Stimulated activated naive CD8-positive, alpha-beta T cell treated with anti-CD3 and anti-CD28 coated beads, Interleukin-15, Interleukin-2, amounts not matched to agents 100 U/mL and 50 U/mL, for 24 hours (primary cell): ENCODE results near the gene RETREG1.
A peak's percentile ranks its signal among the peaks of the same experiment; 100 is the strongest.
"Not testable (repeated sequence)": the region's sequence is repeated elsewhere in the genome, so short reads cannot be mapped to it uniquely, and the experiment has no call there.

Experiments used
- ATAC-seq: fragments of 150-1000 bp; cut with Tn5 transposase; one replicate; pipeline ENCODE4 v1.10.0; 2021
- DNase-seq: peaks from one replicate; pipeline ENCODE4 v3.0.0; 2021

RETREG1 gene

GRCh38 chr5:16552666-16553343, 64.0 kb downstream of the RETREG1 start:
- DNase-seq (peak; percentile 71), ATAC-seq (peak; percentile 80)

GRCh38 chr5:16551628-16552027, 65.2 kb downstream of the RETREG1 start:
- ATAC-seq (no peak), DNase-seq (no peak)

GRCh38 chr5:16550316-16550952, 66.4 kb downstream of the RETREG1 start:
- DNase-seq (peak; percentile 46), ATAC-seq (peak; percentile 51)

DNA sequence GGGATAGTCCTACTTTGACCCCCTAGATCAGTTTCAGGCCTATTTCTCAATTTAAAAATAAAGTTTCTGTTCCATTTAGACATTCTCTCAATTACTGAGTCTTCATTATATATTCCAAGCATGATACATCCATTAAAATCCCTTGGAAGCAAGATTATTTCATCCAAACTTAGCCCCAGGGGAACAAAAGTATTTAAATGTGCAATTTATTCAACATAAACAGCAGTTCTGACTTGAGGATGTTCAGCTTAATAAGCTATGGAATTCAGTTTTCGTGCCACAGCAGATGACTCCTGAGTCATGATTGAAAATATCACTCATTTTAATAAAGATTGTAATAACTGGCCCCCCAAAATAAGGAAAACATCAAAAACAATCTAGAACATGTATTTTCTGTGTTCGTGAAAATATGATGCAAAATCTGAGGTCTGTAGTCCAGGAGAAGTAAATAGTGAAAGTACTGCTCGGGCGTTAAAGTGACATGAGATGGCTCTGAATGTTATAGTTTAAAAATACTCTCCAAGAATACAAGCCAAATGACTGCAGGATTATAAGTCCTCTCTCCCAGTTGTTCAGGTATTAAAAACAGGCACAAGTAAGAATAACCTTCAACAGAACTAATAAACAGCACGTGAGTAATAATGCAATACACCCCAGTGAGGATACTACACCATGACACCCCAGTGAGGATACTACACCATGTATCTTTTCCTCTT, 67.1 kb downstream of the RETREG1 start:
- DNase-seq (no peak), ATAC-seq (no peak)

GRCh38 chr5:16548812-16549211, 68.0 kb downstream of the RETREG1 start:
- DNase-seq (no peak), ATAC-seq (no peak)

DNA sequence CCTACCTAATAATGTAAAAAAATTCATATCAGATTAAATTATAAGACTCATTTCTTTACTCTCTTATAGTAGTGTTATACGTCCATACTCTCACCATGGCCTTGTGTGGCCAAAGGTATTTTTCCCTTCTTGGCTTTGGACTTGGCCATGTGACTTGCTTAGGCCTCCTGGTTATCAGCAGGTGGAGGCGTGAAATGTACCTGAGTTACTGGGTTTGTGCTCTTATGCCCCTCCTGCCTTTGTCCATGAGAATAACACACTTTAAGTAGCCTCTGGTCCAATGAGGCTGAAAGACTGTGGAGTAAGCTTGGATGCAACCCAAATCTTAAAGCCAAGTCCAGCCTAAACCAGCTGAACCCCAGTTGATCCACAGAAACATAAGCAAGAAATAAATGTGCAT, 68.7 kb downstream of the RETREG1 start:
- DNase-seq, result no peak
- no peak for ATAC-seq

GRCh38 chr5:16547200-16547842, 69.5 kb downstream of the RETREG1 start:
- ATAC-seq (no peak), DNase-seq (no peak)

DNA sequence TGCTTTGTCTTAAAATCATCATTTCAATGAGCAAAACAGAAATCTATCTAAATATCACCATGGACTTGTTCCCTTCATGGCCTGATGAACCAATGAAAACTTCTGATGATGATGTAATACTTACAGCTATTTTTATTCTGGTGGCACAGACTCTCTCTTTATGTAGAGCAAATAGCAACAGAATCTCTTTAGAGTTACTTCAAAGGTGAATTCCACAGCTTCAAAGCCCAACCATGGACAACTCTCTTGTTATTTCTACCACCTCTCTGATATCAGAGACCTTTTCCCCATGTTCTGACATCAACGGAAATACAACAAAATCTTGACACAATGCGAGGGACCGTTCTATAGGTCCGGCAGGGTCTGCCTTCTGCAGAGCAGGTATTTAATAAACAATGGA, 70.1 kb downstream of the RETREG1 start:
- DNase-seq, result no peak
- ATAC-seq, result no peak

GRCh38 chr5:16544607-16545374, 72.0 kb downstream of the RETREG1 start:
- ATAC-seq (no peak), DNase-seq (no peak)

DNA sequence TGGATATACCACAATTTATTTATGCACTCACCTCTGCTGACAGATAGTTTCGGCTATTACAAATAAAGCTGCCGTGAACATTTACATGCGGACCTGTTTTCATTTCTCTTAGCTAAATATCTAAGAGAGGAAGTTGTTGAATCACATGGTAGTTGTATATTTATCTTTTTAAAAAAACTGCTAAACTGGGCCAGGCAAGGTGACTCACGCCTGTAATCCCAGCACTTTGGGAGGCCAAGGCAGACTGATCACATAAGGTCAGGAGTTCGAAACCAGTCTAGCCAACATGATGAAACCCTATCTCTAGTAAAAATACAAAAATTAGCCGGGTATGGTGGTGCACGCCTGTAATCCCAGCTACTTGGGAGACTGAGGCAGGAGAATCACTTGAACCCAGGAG, 73.6 kb downstream of the RETREG1 start:
- DNase-seq, ATAC-seq: not testable (repeated sequence)

DNA sequence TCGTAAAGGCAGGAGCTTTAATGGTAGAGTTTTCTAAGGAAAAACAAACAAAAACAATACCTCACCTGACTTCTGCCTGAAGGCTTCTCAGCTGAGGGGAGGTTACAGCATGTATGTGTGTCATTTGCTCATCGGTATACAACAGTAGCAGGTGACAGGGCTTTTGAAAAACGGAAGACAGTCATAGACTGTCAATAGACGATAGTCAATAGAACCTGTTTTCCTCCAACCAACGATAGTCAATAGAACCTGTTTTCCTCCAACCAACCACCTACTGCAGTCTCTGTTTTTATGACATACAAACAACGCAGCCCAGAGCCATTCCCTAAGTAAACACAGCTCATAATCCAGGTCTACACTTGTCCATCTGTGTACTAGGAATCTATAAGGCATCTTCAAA, 74.6 kb downstream of the RETREG1 start:
- ATAC-seq, result no peak
- no peak for DNase-seq

- ATAC-seq, DNase-seq: not testable (repeated sequence)
Observed at GRCh38 chr5:16541592-16541991, 75.2 kb downstream of the RETREG1 start.

DNA sequence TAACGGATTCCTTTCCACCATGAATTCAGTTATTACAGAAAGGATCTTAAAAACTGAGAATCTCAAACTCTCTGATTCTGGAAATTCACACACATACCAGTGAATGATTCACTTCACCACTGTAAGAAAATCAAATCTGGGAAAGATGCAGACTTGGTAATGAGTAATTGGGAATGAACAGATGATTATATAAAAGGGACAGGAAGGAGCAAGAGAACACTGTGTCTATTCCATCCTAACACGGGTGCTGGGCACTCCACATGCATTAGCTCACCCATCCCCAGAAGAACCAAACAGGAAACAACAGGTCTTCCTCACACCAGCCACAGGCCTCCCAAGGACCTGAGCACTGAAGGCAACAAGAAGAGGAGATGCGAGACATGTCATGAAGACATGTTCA, 76.4 kb downstream of the RETREG1 start:
- ATAC-seq, result no peak
- no peak for DNase-seq

GRCh38 chr5:16539169-16539666, 77.6 kb downstream of the RETREG1 start:
- no peak for ATAC-seq
- DNase-seq, result no peak

- DNase-seq, result no peak
- ATAC-seq, result no peak
Observed at GRCh38 chr5:16538006-16538405, 78.8 kb downstream of the RETREG1 start.

DNA sequence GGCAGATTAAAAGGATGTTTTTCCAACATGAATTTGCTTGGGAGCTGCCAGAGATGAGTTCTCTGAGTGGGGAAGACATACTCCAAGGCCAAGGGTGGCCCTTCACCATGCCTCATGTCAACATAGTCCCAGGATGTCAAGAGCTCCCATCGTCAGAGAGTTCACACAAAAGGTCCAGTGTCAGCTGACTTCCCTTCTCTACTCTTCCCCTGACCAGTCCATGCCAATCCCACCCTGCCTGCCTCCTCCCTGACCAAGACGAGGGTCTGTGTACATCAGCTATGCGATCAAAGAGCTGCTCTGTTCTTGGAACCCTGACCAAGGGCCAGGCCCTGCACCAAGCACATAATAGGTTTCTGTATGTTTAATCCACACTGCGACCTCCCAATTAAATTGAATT, 80.0 kb downstream of the RETREG1 start:
- DNase-seq (no peak), ATAC-seq (no peak)

- no peak for DNase-seq
- no peak for ATAC-seq
Observed at GRCh38 chr5:16536246-16536645, 80.6 kb downstream of the RETREG1 start.

GRCh38 chr5:16534280-16534679, 82.5 kb downstream of the RETREG1 start:
- DNase-seq (no peak), ATAC-seq (no peak)

GRCh38 chr5:16531063-16531648, 85.6 kb downstream of the RETREG1 start:
- no peak for DNase-seq
- ATAC-seq, result no peak

- no peak for DNase-seq
- no peak for ATAC-seq
Observed at GRCh38 chr5:16529306-16529705, 87.5 kb downstream of the RETREG1 start.

DNA sequence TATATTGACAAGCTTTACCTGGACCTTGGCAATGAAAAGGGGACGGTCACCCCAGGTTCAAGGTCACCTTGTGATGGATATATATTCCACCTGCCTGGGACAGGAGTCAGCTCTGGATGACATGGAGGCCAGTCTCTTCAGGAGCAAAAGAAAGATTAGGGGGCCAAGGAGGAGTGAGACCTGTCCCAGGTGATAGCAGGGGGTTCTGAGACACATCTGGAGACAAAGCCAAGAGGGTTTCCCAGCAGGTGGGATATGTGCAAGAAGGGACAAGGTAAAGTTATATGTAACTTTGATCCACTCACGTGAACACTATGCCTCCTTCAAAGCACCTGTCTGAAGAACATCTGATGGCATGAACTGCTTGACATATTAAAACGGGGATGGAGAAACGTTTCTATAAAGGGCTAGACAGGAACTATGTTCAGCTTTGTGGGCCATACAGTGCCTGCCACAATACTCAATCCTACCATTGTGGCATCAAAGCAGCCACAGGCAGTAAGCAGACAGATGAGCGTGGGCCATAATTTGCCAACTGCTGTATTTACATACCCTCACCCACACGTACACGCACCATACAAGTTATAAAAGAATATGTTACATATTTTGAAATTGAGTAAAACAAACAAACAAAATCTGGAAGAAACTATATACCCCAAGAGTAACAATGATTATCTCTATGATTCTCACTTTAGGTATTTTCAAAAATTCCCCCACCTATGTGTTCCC, 88.3 kb downstream of the RETREG1 start:
- no peak for DNase-seq
- ATAC-seq, result peak; percentile 32
